ENCODE measurements around the gene RND3.

Gene RND3

DNA sequence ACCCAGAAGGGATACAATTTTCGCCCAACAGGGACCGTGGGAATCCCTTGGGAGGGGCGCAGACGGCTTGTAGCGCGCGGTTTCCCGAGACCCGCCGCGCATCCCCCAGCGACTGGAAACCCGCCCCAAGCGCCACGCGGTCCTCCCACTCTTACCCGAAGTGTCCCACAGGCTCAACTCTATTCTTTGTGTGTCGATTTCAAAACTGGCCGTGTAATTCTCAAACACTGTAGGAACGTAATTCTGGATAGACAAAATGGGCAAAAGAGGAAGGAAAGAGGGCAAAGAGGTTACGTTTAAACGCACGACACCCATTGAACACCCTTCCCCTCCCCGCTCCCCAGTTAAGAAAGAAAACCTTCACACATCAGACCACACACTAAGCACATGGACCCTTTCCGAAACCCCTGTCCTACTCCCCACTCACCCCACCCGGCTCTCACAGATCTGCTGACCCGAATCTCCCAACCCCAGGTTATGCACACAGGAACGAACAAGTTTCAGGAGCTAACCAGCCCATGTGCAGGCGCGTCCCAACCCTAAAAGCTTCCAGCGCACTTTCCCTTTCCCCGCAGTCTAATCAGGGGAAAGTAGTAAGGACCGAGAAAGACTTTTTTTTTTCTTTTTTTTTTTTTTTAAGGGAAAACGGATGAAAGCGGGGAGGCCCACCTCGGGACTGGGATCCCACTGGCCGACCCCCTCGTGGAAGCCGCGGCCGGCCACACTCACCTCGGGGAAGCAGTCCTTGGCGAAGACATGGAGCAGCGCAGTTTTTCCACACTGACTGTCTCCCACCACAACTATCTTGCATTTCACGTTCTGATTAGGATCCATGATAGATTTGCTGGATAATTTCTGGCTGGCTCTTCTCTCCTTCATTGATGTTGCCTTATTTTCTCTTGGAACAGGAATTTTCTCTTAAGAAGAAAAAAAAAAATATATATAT, 655 bp downstream of the RND3 start:
- H3K27me3 ChIP-seq = no peaks in the 10 kb centered on the region
- no peaks in the 10 kb centered on the region for H3K9me3 ChIP-seq
- H3K36me3 ChIP-seq = peaks cover 10% of the 10 kb centered on the region; the same call in 1 of the 2 replicates
- H3K4me1 ChIP-seq = no peaks in the 10 kb centered on the region
- peak; percentile 51 for DNase-seq
- no peak for TF ChIP-seq CTCF (IDR thresholded peaks at IDR 0.05; ENCODE audit: low read depth, low read length)
- H3K4me3 ChIP-seq (ENCODE audit: low read depth, low read length) = peak overlapping the region; percentile 90

DNA sequence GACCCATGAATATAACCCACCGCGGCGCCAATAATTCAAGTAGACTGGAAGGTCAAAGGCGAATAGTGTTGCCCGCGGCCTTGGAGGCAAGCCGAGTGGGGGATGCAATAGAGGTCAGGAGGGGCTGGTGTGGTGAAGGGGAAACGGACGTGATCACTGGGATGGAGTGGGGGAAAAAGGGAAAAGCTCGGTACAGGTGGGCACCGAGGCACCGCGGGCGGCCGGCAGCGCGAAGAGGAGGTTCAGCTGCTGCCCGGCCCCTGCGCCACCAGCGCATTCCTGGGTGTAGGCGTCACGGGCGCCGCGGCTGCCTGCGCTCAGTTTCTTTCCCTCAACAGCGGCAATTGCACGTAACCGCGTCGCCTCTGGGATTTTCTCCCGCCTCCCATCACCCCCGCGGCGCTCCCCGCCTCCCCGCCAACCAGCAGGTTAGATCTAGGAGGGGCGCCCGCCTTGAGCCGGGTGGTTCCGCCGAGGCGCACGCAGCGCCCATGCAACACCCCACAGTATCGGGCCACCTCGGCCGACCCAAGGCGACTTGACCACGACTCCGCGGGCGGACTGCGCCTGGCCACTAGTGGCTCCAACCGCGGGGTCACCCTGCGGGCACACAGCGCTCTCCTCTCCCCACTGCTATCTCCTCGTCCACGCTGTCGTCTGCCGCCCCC, 1.5 kb downstream of the RND3 start:
- Histone ChIP-seq H3K4me1 (no peaks in the 10 kb centered on the region), H3K27me3 (no peaks in the 10 kb centered on the region), H3K9me3 (no peaks in the 10 kb centered on the region), H3K36me3 (peaks cover 10% of the 10 kb centered on the region; the same call in 1 of the 2 replicates), H3K4me3 (ENCODE audit: low read depth, low read length) (peak overlapping the region; percentile 90)
- DNase-seq = peak; percentile 58
- TF ChIP-seq CTCF (IDR thresholded peaks at IDR 0.05; ENCODE audit: low read depth, low read length) = no peak

DNA sequence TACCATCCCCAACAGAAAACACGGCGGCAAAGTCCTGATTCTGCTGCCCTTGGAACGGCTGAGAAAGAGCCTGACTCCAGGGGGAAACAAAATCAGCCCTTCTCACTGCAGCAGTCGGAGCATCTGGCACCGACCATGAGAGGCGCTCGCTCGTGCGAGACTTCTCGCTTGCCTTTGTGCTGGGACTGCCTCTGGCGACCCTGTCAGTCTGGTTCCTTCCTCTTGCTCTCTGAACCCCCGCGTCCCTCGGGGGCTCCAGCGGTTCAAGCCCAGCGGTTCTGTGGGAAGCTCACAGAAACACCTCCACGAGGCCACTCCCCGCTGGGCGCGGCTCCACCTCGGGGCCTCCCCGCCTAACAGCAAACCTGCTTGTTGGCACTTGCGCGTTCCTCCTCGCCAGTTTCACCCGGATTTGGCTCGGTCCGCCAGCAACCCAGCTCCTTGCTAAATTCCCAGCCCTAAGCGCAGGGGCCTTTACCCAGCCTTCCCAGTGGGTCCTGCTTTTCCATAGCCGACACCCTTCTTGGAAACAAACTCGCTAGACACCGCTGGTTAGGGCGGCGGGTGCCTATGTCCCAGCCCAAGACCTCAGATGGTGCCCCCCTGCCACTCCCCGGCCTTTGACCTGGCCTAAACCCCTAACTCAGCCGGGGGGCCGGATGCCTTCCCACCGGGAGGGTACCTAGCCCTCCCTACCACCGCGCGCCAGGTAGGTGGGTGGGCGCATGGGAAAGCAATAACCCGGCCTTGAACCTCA, 2.2 kb downstream of the RND3 start:
- TF ChIP-seq CTCF (IDR thresholded peaks at IDR 0.05; ENCODE audit: low read depth, low read length) = peak; percentile 34
- Histone ChIP-seq H3K36me3 (peaks cover 10% of the 10 kb centered on the region; the same call in 1 of the 2 replicates), H3K4me1 (no peaks in the 10 kb centered on the region), H3K4me3 (ENCODE audit: low read depth, low read length) (peak overlapping the region; percentile 90), H3K9me3 (no peaks in the 10 kb centered on the region), H3K27me3 (no peaks in the 10 kb centered on the region)
- DNase-seq = peak; percentile 71

DNA sequence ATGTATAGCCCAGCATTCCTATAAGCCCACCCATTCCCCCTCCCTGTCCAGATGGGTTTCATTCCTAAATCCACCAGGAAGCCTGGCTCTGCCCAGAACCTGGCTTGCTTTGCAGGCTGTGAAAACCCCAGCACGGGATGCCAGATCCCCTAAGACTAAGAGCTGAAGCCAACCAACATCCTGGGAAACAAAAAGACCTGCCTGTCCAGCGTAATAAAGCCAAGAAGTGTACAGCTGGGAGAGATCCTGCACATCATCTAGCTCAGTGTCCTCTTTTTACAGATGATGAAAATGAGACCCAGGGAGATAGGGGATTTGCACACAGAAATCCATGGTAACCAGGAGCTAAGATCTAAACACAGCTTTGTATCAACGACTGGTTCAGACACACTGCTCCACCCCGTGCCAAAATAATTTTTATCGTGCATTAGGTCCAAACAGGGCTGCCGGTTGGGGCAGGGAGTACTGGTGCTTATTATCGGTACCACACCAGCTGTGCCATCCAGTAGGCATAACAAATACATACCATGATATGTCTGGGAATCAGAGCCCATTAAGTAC, 2.9 kb downstream of the RND3 start:
- no peaks in the 10 kb centered on the region for H3K4me1 ChIP-seq
- H3K4me3 ChIP-seq (ENCODE audit: low read depth, low read length) = peak overlapping the region; percentile 90
- H3K9me3 ChIP-seq = no peaks in the 10 kb centered on the region
- DNase-seq = no peak
- TF ChIP-seq CTCF (IDR thresholded peaks at IDR 0.05; ENCODE audit: low read depth, low read length) = no peak
- H3K27me3 ChIP-seq = no peaks in the 10 kb centered on the region
- H3K36me3 ChIP-seq = peaks cover 10% of the 10 kb centered on the region; the same call in 1 of the 2 replicates

GRCh38 chr2:150484006-150484405, 3.5 kb downstream of the RND3 start:
- peak overlapping the region; percentile 90 for H3K4me3 ChIP-seq (ENCODE audit: low read depth, low read length)
- no peaks in the 10 kb centered on the region for H3K9me3 ChIP-seq
- no peaks in the 10 kb centered on the region for H3K4me1 ChIP-seq
- no peak for TF ChIP-seq CTCF (IDR thresholded peaks at IDR 0.05; ENCODE audit: low read depth, low read length)
- H3K27me3 ChIP-seq = no peaks in the 10 kb centered on the region
- DNase-seq = no peak
- H3K36me3 ChIP-seq = peaks cover 10% of the 10 kb centered on the region; the same call in 1 of the 2 replicates

Data from BE2C (cell line).